Type B pancreatic cell (in vitro differentiated cells): Measurements from ENCODE around the gene GDE1. TPM values are rescaled to one million over a fixed set of nuclear protein-coding genes. Genes with fewer than 3 reads are reported as not detected.

Source experiments
- DNase-seq: peaks from one replicate; pipeline ENCODE4 v3.0.0; 2021; ENCODE audit warnings: mixed read lengths; ENCODE audit not compliant: unreplicated experiment; ENCODE audit errors: extremely low spot score
- H3K27ac Mint-ChIP-seq: 2 replicates; pipeline ENCODE4 v1.8.0; 2021; ENCODE audit warnings: mild to moderate bottlenecking, mixed read lengths
- H3K27me3 Mint-ChIP-seq: 2 replicates; pipeline ENCODE4 v1.8.0; 2021; ENCODE audit warnings: mixed read lengths
- H3K36me3 Mint-ChIP-seq: 2 replicates; pipeline ENCODE4 v1.8.0; 2021; ENCODE audit warnings: mixed read lengths
- H3K4me1 Mint-ChIP-seq: one replicate; pipeline ENCODE4 v1.8.0; 2021; ENCODE audit warnings: mixed read lengths; ENCODE audit not compliant: unreplicated experiment
- H3K4me3 Mint-ChIP-seq: 2 replicates; pipeline ENCODE4 v1.8.0; 2021; ENCODE audit warnings: mild to moderate bottlenecking, mixed read lengths
- H3K9me3 Mint-ChIP-seq: 2 replicates; pipeline ENCODE4 v1.8.0; 2021; ENCODE audit warnings: mixed read lengths
- CTCF ChIP-seq: fragments of 200-600 bp; sonication (generic); conservative IDR thresholded peaks from 2 replicates; pipeline ENCODE4 v1.5.0; 2021; ENCODE audit warnings: antibody characterized with exemption, mild to moderate bottlenecking
- total RNA-seq: library from RNA; stranded (reverse); gene quantifications from 2 replicates; pipeline ENCODE4 v1.2.1, GENCODE V29; 2021; ENCODE audit warnings: low replicate concordance

GDE1 gene
- total RNA-seq, 1 donor from 2014 or later = 66.7 TPM

DNA sequence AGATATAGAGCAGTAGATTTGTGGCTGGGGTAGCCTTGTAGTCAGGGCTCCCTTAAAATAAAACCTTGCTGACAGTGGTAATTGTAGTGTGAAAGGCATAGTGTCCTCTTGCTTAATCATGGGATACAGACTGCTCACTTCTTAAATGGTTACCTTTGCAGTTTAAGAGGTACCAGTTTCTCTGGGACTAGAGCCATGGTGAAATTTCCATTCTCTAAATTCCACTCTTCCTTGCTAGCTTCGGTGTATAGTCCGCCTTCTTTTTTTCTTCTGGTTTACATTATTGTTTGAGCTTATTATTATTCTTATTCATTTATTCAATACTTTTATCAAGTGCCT is 3.5 kb upstream of the GDE1 start:
- no peak for DNase-seq
- Mint-ChIP-seq H3K27ac (peak overlapping the region; percentile 93), H3K36me3 (peaks cover 5% of the 10 kb centered on the region), H3K4me1 (peaks cover 28% of the 10 kb centered on the region), H3K27me3 (no peaks in the 10 kb centered on the region), H3K4me3 (peak overlapping the region; percentile 99), H3K9me3 (no peaks in the 10 kb centered on the region)
- TF ChIP-seq CTCF = no peak

GRCh38 chr16:19524616-19525384 is 2.9 kb upstream of the GDE1 start:
- Mint-ChIP-seq H3K27me3 (no peaks in the 10 kb centered on the region), H3K36me3 (peaks cover 5% of the 10 kb centered on the region), H3K4me3 (peak overlapping the region; percentile 99), H3K9me3 (no peaks in the 10 kb centered on the region), H3K27ac (peak overlapping the region; percentile 93), H3K4me1 (peaks cover 28% of the 10 kb centered on the region)
- DNase-seq = no peak
- no peak for TF ChIP-seq CTCF

- H3K9me3 Mint-ChIP-seq = no peaks in the 10 kb centered on the region
- no peak for TF ChIP-seq CTCF
- no peak for DNase-seq
- H3K27ac Mint-ChIP-seq = peak overlapping the region; percentile 93
- H3K36me3 Mint-ChIP-seq = peaks cover 5% of the 10 kb centered on the region
- H3K4me1 Mint-ChIP-seq = peaks cover 28% of the 10 kb centered on the region
- no peaks in the 10 kb centered on the region for H3K27me3 Mint-ChIP-seq
- H3K4me3 Mint-ChIP-seq = peak overlapping the region; percentile 99
Observed at GRCh38 chr16:19524356-19524615, 2.4 kb upstream of the GDE1 start.

DNA sequence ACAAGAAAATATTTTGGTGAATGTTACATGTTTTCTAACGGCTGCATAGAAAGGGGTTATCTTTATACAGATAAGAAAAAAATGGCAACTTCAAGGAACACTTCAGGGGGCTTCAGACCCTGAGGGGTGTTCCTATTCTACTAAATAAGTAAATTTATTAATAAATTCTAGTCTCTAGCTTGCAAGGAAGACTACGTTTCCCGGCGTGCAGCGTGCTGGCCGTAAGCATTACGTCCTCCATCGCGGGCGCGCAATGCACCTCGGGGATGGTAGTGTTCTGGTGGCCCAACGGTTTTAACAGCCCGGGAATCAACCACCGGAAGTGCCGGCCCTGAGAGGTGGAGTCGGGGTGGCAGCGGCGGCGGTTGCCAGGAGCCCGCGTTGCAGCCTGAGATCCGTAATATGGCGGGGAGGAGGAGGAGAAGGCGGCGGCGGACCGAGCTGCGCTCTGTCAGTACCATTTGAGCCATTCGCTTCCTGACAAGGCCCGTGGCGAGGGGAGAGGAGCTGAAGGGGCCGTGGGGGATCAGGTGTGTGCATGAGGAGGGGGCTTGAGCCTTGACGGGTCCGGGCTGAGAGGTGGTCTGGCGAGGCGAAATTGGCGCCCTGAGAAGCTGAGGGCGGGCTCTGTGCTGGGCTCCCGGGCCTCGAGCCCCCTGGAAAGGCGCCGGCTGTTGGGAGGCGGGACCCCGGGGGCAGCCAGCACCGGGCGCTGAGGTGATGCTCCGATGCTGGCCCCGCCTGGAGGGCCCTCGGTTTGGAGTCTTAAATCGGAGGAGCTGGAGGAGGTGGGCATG is 1.9 kb upstream of the GDE1 start, which contains the start of gene CCP110:
CCP110 (plus strand) TSS at position 384 of the 797 bp plus-strand sequence. CDS start 3,940 bp downstream, outside the sequence.
- no peak for TF ChIP-seq CTCF
- Mint-ChIP-seq H3K27ac (peak within 1 kb of the TSS; percentile 93), H3K4me1 (peaks cover 30% of the 10 kb centered on the region), H3K27me3 (no peaks in the 10 kb centered on the region), H3K9me3 (no peaks in the 10 kb centered on the region), H3K4me3 (peak within 1 kb of the TSS; percentile 99), H3K36me3 (peaks cover 5% of the 10 kb centered on the region)
- peak; percentile 95 for DNase-seq

DNA sequence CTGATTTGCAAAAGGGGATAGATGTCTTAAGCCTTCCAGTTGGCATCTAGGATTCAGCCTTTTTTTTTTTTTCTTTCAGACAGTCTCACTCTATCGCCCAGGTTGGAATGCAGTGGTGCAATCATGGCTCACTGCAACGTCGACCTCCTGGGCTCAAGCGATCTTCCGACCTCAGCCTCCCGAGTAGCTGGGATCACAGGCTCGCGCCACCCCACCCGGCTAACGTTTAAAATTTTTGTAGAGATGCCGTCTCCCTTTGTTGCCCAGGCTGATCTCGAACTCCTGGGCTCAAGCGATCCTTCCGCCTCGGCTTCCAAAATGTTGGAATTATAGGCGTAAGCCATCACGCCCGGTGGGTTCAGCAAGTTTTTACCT is 1.3 kb upstream of the GDE1 start:
- TF ChIP-seq CTCF = no peak
- Mint-ChIP-seq H3K4me1 (peaks cover 36% of the 10 kb centered on the region), H3K27me3 (no peaks in the 10 kb centered on the region), H3K9me3 (no peaks in the 10 kb centered on the region), H3K4me3 (peak overlapping the region; percentile 53), H3K27ac (peak overlapping the region; percentile 93), H3K36me3 (peaks cover 1% of the 10 kb centered on the region)
- DNase-seq = no peak
